GM23338 (cell line): ENCODE data around the gene SUCLG1. TPM values are rescaled to one million over a fixed set of nuclear protein-coding genes. Genes with fewer than 3 reads are reported as not detected.

ENCODE experiments used
- ATAC-seq: fragments of 200-7000 bp; cut with Tn5 transposase; 3 replicates; pipeline ENCODE4 v1.9.1; 2020
- DNase-seq: peaks from one replicate; pipeline ENCODE4 v3.0.0-alpha.2; 2015; ENCODE audit warnings: low spot score
- H2AFZ ChIP-seq: fragments of 200-600 bp; sonication (generic); 2 replicates; pipeline ENCODE4 v1.8.0; 2016; ENCODE audit warnings: antibody characterized with exemption, mild to moderate bottlenecking, moderate library complexity
- H3F3A ChIP-seq: fragments of 200-600 bp; sonication (generic); replicated peaks from 2 replicates; pipeline ENCODE4 v1.8.0; 2017; ENCODE audit warnings: antibody characterized with exemption, mixed run types, low read depth
- H3K27ac ChIP-seq: fragments of 200-600 bp; sonication (generic); 2 replicates; pipeline ENCODE4 v1.6.1; 2016; ENCODE audit warnings: low read depth
- H3K27me3 ChIP-seq: fragments of 200-600 bp; sonication (generic); 2 replicates; pipeline ENCODE4 v1.8.0; 2016; ENCODE audit warnings: mild to moderate bottlenecking, mixed run types, moderate library complexity; ENCODE audit not compliant: insufficient read depth
- H3K36me3 ChIP-seq: fragments of 200-600 bp; sonication (generic); 2 replicates; pipeline ENCODE4 v1.8.0; 2016; ENCODE audit warnings: mild to moderate bottlenecking; ENCODE audit not compliant: insufficient read depth
- H3K4me1 ChIP-seq: fragments of 200-600 bp; sonication (generic); 2 replicates; pipeline ENCODE4 v1.8.0; 2016; ENCODE audit warnings: mild to moderate bottlenecking, moderate library complexity; ENCODE audit not compliant: insufficient read depth
- H3K4me2 ChIP-seq: fragments of 200-600 bp; sonication (generic); 2 replicates; pipeline ENCODE4 v1.7.1; 2017; ENCODE audit warnings: mixed run types
- H3K4me3 ChIP-seq: fragments of 200-600 bp; sonication (generic); 2 replicates; pipeline ENCODE4 v1.6.1; 2016; ENCODE audit warnings: mixed run types
- H3K79me2 ChIP-seq: fragments of 200-600 bp; sonication (generic); replicated peaks from 2 replicates; pipeline ENCODE4 v1.8.0; 2017; ENCODE audit warnings: mild to moderate bottlenecking; ENCODE audit not compliant: insufficient read depth
- H3K9me2 ChIP-seq: fragments of 200-600 bp; sonication (generic); 2 replicates; pipeline ENCODE4 v1.8.0; 2017; ENCODE audit not compliant: insufficient read depth
- H4K20me1 ChIP-seq: fragments of 200-600 bp; sonication (generic); replicated peaks from 2 replicates; pipeline ENCODE4 v1.8.0; 2017; ENCODE audit warnings: mild to moderate bottlenecking; ENCODE audit not compliant: insufficient read depth
- H3K27ac Mint-ChIP-seq: 2 replicates; pipeline ENCODE4 v1.8.0; 2020; ENCODE audit warnings: inconsistent platforms, mild to moderate bottlenecking, moderate library complexity, mixed read lengths
- H3K27me3 Mint-ChIP-seq: 3 replicates; pipeline ENCODE4 v1.8.0; 2022; ENCODE audit warnings: low read depth, mild to moderate bottlenecking, moderate library complexity, mixed read lengths, inconsistent platforms; ENCODE audit not compliant: insufficient read depth, poor library complexity
- H3K36me3 Mint-ChIP-seq: 3 replicates; pipeline ENCODE4 v1.8.0; 2021; ENCODE audit warnings: low read depth, mild to moderate bottlenecking, inconsistent platforms, moderate library complexity, mixed read lengths
- H3K4me1 Mint-ChIP-seq: 3 replicates; pipeline ENCODE4 v1.8.0; 2020; ENCODE audit warnings: mild to moderate bottlenecking, inconsistent platforms, mixed read lengths
- H3K4me3 Mint-ChIP-seq: 3 replicates; pipeline ENCODE4 v1.8.0; 2021; ENCODE audit warnings: moderate library complexity, mild to moderate bottlenecking, inconsistent platforms, mixed read lengths
- H3K9me3 Mint-ChIP-seq: 3 replicates; pipeline ENCODE4 v1.8.0; 2020; ENCODE audit warnings: moderate library complexity, mild to moderate bottlenecking, inconsistent platforms, mixed read lengths
- CREB1 ChIP-seq: fragments of 250-450 bp; sonication (Bioruptor Pico); IDR thresholded peaks from 2 replicates; pipeline ENCODE4 v1.5.0; 2020; ENCODE audit warnings: low read depth, mild to moderate bottlenecking, moderate library complexity
- CTCF ChIP-seq, 2 experiments: fragments of 200-600 bp in 1 of 2; sonication (generic) in 1 of 2; conservative IDR thresholded peaks; 2 replicates each; pipeline versions ENCODE4 v1.5.1 to v1.6.1; 2016 to 2017; ENCODE audit warnings: antibody characterized with exemption in 2 of 2, low read depth in 2 of 2, mild to moderate bottlenecking in 2 of 2, moderate library complexity in 1 of 2
- EZH2 ChIP-seq: fragments of 200-600 bp; sonication (generic); IDR thresholded peaks from one replicate; pipeline ENCODE4 v1.8.0; 2017; ENCODE audit warnings: antibody characterized with exemption, mild to moderate bottlenecking, low read depth; ENCODE audit not compliant: unreplicated experiment
- EZH2phosphoT487 ChIP-seq: fragments of 200-600 bp; sonication (generic); IDR thresholded peaks from one replicate; pipeline ENCODE4 v1.8.1; 2018; ENCODE audit warnings: antibody characterized with exemption; ENCODE audit not compliant: unreplicated experiment
- JUNB ChIP-seq: IDR thresholded peaks from one replicate; pipeline ENCODE4 v1.6.1; 2016; ENCODE audit warnings: antibody characterized with exemption; ENCODE audit not compliant: unreplicated experiment
- NANOG ChIP-seq: IDR thresholded peaks from 2 replicates; pipeline ENCODE4 v1.6.1; 2016; ENCODE audit warnings: antibody characterized with exemption, borderline replicate concordance
- POLR2AphosphoS5 ChIP-seq: IDR thresholded peaks from 2 replicates; pipeline ENCODE4 v1.6.1; 2016; ENCODE audit warnings: antibody characterized with exemption, low read depth
- STAT1 ChIP-seq: IDR thresholded peaks from one replicate; pipeline ENCODE4 v1.6.1; 2016; ENCODE audit warnings: antibody characterized with exemption; ENCODE audit not compliant: unreplicated experiment
- ZNF114 ChIP-seq: fragments of 250-450 bp; sonication (Bioruptor Pico); IDR thresholded peaks from 2 replicates; pipeline ENCODE4 v1.5.0; 2020; ENCODE audit warnings: mild to moderate bottlenecking, moderate library complexity
- ZNF331 ChIP-seq: fragments of 250-450 bp; sonication (Bioruptor Pico); IDR thresholded peaks from 2 replicates; pipeline ENCODE4 v1.5.0; 2020; ENCODE audit warnings: low read depth, mild to moderate bottlenecking, moderate library complexity
- polyA plus RNA-seq: library from polyadenylated mRNA; unstranded; fragments of >200 nt; fragmentation: Nextera tagmentation; extraction: Ambion mirVana; gene quantifications from 2 replicates; pipeline ENCODE4 v1.2.1, GENCODE V29; 2016
- total RNA-seq: library from RNA; depleted of rRNA; stranded (reverse); fragments of >200 nt; shearing (Covaris generic); gene quantifications from 2 replicates; pipeline ENCODE4 v1.2.3, GENCODE V29; 2014
- TF ChIP-seq, protein P1 (sequence below): IDR thresholded peaks from one replicate; pipeline ENCODE4 v1.6.1; 2018; ENCODE audit warnings: antibody characterized with exemption; ENCODE audit not compliant: unreplicated experiment
- TF ChIP-seq, protein P2 (sequence below): IDR thresholded peaks from 2 replicates; pipeline ENCODE4 v1.6.1; 2016; ENCODE audit warnings: antibody characterized with exemption

SUCLG1 gene
- total and polyA plus RNA-seq, 2 experiments from 2014 or later = 24.3 to 36.0 TPM

GRCh38 chr2:84421197-84421596 lies 37.9 kb downstream of the SUCLG1 start (continued):
- TF ChIP-seq, protein P1, sequence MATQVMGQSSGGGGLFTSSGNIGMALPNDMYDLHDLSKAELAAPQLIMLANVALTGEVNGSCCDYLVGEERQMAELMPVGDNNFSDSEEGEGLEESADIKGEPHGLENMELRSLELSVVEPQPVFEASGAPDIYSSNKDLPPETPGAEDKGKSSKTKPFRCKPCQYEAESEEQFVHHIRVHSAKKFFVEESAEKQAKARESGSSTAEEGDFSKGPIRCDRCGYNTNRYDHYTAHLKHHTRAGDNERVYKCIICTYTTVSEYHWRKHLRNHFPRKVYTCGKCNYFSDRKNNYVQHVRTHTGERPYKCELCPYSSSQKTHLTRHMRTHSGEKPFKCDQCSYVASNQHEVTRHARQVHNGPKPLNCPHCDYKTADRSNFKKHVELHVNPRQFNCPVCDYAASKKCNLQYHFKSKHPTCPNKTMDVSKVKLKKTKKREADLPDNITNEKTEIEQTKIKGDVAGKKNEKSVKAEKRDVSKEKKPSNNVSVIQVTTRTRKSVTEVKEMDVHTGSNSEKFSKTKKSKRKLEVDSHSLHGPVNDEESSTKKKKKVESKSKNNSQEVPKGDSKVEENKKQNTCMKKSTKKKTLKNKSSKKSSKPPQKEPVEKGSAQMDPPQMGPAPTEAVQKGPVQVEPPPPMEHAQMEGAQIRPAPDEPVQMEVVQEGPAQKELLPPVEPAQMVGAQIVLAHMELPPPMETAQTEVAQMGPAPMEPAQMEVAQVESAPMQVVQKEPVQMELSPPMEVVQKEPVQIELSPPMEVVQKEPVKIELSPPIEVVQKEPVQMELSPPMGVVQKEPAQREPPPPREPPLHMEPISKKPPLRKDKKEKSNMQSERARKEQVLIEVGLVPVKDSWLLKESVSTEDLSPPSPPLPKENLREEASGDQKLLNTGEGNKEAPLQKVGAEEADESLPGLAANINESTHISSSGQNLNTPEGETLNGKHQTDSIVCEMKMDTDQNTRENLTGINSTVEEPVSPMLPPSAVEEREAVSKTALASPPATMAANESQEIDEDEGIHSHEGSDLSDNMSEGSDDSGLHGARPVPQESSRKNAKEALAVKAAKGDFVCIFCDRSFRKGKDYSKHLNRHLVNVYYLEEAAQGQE = no peak

GRCh38 chr2:84417453-84418145 lies 41.5 kb downstream of the SUCLG1 start:
- no peaks in the 10 kb centered on the region for H3F3A ChIP-seq
- peaks cover 5% of the 10 kb centered on the region; the same call in 1 of the 2 replicates for H3K9me2 ChIP-seq
- ATAC-seq (no peak), DNase-seq (no peak)
- Mint-ChIP-seq H3K36me3 (no peaks in the 10 kb centered on the region), H3K27me3 (peaks cover 2% of the 10 kb centered on the region), H3K27ac (no peak overlapping the region), H3K4me1 (no peaks in the 10 kb centered on the region), H3K4me3 (no peak overlapping the region), H3K9me3 (no peaks in the 10 kb centered on the region)
- H4K20me1 ChIP-seq = no peaks in the 10 kb centered on the region
- H3K4me2 ChIP-seq = no peak overlapping the region
- H2AFZ ChIP-seq = no peak overlapping the region
- H3K27ac ChIP-seq = no peak overlapping the region
- H3K27me3 ChIP-seq = no peaks in the 10 kb centered on the region
- no peak overlapping the region for H3K4me3 ChIP-seq
- no peaks in the 10 kb centered on the region for H3K36me3 ChIP-seq
- no peaks in the 10 kb centered on the region for H3K79me2 ChIP-seq
- no peaks in the 10 kb centered on the region for H3K4me1 ChIP-seq
- TF ChIP-seq NANOG (no peak), CTCF (conservative IDR thresholded peaks at IDR 0.05; ENCODE audit: low read depth in 2 of 2) (no peak), STAT1 (no peak), JUNB (no peak), ZNF331 (CRISPR knock-in tag) (no peak), EZH2phosphoT487 (no peak), POLR2AphosphoS5 (no peak), EZH2 (no peak), CREB1 (no peak), ZNF114 (CRISPR knock-in tag) (no peak)
- TF ChIP-seq, protein P1 = no peak
- TF ChIP-seq, protein P2, sequence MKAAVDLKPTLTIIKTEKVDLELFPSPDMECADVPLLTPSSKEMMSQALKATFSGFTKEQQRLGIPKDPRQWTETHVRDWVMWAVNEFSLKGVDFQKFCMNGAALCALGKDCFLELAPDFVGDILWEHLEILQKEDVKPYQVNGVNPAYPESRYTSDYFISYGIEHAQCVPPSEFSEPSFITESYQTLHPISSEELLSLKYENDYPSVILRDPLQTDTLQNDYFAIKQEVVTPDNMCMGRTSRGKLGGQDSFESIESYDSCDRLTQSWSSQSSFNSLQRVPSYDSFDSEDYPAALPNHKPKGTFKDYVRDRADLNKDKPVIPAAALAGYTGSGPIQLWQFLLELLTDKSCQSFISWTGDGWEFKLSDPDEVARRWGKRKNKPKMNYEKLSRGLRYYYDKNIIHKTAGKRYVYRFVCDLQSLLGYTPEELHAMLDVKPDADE = no peak
